Stomach (tissue), 9 donors: ENCODE results near the gene EPHA10. TPM values are rescaled to one million over a fixed set of nuclear protein-coding genes. Genes with fewer than 3 reads are reported as not detected.

Experiments
- DNase-seq, 2 donors: peaks; one replicate each; pipeline versions ENCODE4 v3.0.0 to v3.0.0-alpha.2; 2013 to 2019
- H3K27ac ChIP-seq, 5 donors: fragments of 200-600 bp in 4 of 5; sonication (generic) in 4 of 5; one replicate each; pipeline ENCODE4 v1.5.1; 2013 to 2019; ENCODE audit warnings: mild to moderate bottlenecking in 1 of 5, moderate library complexity in 1 of 5
- H3K27me3 ChIP-seq, 3 donors: fragments of 200-600 bp; sonication (generic); one replicate each; pipeline ENCODE4 v1.5.1; 2017 to 2019; ENCODE audit warnings: mixed run types in 1 of 3
- H3K36me3 ChIP-seq, 4 donors: fragments of 200-600 bp; sonication (generic); 1 replicate in 3 of 4; 2 replicates in 1 of 4; pipeline ENCODE4 v1.5.1; 2016 to 2019
- H3K4me1 ChIP-seq, 4 donors: fragments of 200-600 bp; sonication (generic); one replicate each; pipeline ENCODE4 v1.5.1; 2016 to 2019
- H3K4me3 ChIP-seq, 4 donors: fragments of 200-600 bp; sonication (generic) in 3 of 4; one replicate each; pipeline ENCODE4 v1.5.1; 2016 to 2019; ENCODE audit warnings: mild to moderate bottlenecking in 1 of 4
- H3K9me3 ChIP-seq, 4 donors: fragments of 200-600 bp; sonication (generic); one replicate each; pipeline ENCODE4 v1.5.1; 2016 to 2019
- EP300 ChIP-seq: sonication (generic); formaldehyde crosslinking; IDR thresholded peaks from one replicate; pipeline ENCODE4 v1.6.1; 2017; ENCODE audit warnings: antibody characterized with exemption
- POLR2A ChIP-seq, 4 donors: fragments of 450-650 bp; IDR thresholded peaks; one replicate each; pipeline ENCODE4 v1.6.1; 2016; ENCODE audit warnings: antibody characterized with exemption in 4 of 4, control low read depth in 2 of 4, mild to moderate bottlenecking in 1 of 4, moderate library complexity in 1 of 4
- POLR2AphosphoS5 ChIP-seq, 3 donors: sonication (generic); formaldehyde crosslinking; IDR thresholded peaks; one replicate each; pipeline ENCODE4 v1.6.1; 2016; ENCODE audit warnings: antibody characterized with exemption in 3 of 3
- WGBS, 5 donors: extraction: QIAGEN DNeasy Blood & Tissue Kit in 3 of 5; methylation state at CpG; one replicate each; pipeline versions ENCODE4 v1.1.5 to v1.1.7; 2013 to 2018; 5-methylcytosine and 5-hydroxymethylcytosine counted together
- intact Hi-C: fragments of 100-400 bp; cut with DNase I; formaldehyde crosslinking; loops from one replicate; pipeline ENCODE4 v1.15.1; 2023; ENCODE audit warnings: low total_unique reads
- polyA plus RNA-seq, 3 donors: library from polyadenylated mRNA; stranded (reverse); fragments of 200-250 nt; gene quantifications; one replicate each; pipeline ENCODE4 v1.2.3, GENCODE V29; 2013
- total RNA-seq, 5 donors: library from RNA; depleted of rRNA; stranded (reverse); fragments of >200 nt; gene quantifications; one replicate each; pipeline versions ENCODE4 v1.1.0 to v1.2.3, GENCODE V29; 2014 to 2016
- TF ChIP-seq, protein P1 (sequence below), 7 experiments: fragments of 450-650 bp in 4 of 7; fragments of 200-600 bp in 3 of 7; sonication (generic) in 3 of 7; IDR thresholded peaks; one replicate each; pipeline ENCODE4 v1.5.1; 2016 to 2019; ENCODE audit warnings: antibody characterized with exemption in 7 of 7, control low read depth in 2 of 7, mild to moderate bottlenecking in 1 of 7
- donor health status: healthy with polysubstance abuse.
- donor health status: Bipolar disorder and iron deficiency.
- donor health status: healthy.

The EPHA10 gene
- total and polyA plus RNA-seq, 8 donors, result 0.18 to 212 (median 1.8) TPM; not detected in 1

- H3K4me1 ChIP-seq, result peaks cover 0 to 7% (median 0%) of the 10 kb centered on the region in 4 donors
- TF ChIP-seq POLR2A (IDR thresholded peaks at IDR 0.05), result no peak
- no peak for DNase-seq
- no peaks in the 10 kb centered on the region for H3K27me3 ChIP-seq
- intact Hi-C loops, result no loop called here
- peaks cover 12 to 67% (median 26%) of the 10 kb centered on the region in 4 donors for H3K36me3 ChIP-seq
- no peak overlapping the region for H3K4me3 ChIP-seq
- no peak overlapping the region for H3K27ac ChIP-seq
- no peaks in the 10 kb centered on the region for H3K9me3 ChIP-seq
- 64 to 96% (median 87%) methylated on average over 8 of the region's 8 CpGs for WGBS, 5 donors
These were observed 59.5 kb downstream of the EPHA10 start for GRCh38 chr1:37705399-37705798.

DNA sequence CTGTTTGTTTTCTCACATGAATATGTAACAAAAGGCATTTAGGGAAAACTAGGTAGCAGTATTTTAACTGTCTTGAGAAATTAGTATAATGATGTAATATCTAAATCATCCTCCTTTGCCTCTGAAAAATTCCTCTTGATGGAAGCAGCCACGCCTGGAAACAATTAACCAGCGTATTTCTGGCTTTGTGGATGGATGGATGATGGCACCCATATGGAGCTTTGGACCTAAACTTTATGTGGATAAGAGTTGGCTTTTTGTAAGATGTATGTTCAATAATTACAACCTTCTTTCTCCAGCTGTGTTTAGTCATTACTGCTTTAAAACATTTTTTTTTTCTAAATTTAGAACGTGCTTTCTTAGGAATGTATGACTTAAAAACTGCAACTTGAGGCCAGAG, 60.0 kb downstream of the EPHA10 start:
- peak in 1 of 2 donors; percentile 62 for DNase-seq
- no peak overlapping the region for H3K27ac ChIP-seq
- TF ChIP-seq POLR2A (IDR thresholded peaks at IDR 0.05) (no peak), EP300 (no peak), POLR2AphosphoS5 (IDR thresholded peaks at IDR 0.05) (no peak)
- TF ChIP-seq, protein P1, sequence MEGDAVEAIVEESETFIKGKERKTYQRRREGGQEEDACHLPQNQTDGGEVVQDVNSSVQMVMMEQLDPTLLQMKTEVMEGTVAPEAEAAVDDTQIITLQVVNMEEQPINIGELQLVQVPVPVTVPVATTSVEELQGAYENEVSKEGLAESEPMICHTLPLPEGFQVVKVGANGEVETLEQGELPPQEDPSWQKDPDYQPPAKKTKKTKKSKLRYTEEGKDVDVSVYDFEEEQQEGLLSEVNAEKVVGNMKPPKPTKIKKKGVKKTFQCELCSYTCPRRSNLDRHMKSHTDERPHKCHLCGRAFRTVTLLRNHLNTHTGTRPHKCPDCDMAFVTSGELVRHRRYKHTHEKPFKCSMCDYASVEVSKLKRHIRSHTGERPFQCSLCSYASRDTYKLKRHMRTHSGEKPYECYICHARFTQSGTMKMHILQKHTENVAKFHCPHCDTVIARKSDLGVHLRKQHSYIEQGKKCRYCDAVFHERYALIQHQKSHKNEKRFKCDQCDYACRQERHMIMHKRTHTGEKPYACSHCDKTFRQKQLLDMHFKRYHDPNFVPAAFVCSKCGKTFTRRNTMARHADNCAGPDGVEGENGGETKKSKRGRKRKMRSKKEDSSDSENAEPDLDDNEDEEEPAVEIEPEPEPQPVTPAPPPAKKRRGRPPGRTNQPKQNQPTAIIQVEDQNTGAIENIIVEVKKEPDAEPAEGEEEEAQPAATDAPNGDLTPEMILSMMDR (IDR thresholded peaks at IDR 0.05), result no peak
- WGBS, 5 donors, result 67 to 90% (median 82%) methylated on average over 3 of the region's 3 CpGs
- H3K36me3 ChIP-seq, result peaks cover 12 to 66% (median 28%) of the 10 kb centered on the region in 4 donors
- intact Hi-C loops, result no loop called here
- H3K4me3 ChIP-seq, result no peak overlapping the region
- peaks cover 0 to 7% (median 0%) of the 10 kb centered on the region in 4 donors for H3K4me1 ChIP-seq
- H3K27me3 ChIP-seq, result no peaks in the 10 kb centered on the region
- no peaks in the 10 kb centered on the region for H3K9me3 ChIP-seq

- Histone ChIP-seq H3K4me3 (no peak overlapping the region), H3K27ac (no peak overlapping the region), H3K36me3 (peaks cover 7 to 56% (median 18%) of the 10 kb centered on the region in 4 donors), H3K4me1 (peaks cover 0 to 7% (median 0%) of the 10 kb centered on the region in 4 donors), H3K9me3 (no peaks in the 10 kb centered on the region), H3K27me3 (no peaks in the 10 kb centered on the region)
- TF ChIP-seq POLR2AphosphoS5 (IDR thresholded peaks at IDR 0.05), result no peak
- WGBS, 5 donors, result 88 to 98% (median 93%) methylated on average over 14 of the region's 14 CpGs
- intact Hi-C loops, result no loop called here
- DNase-seq, result no peak
These were observed 61.9 kb downstream of the EPHA10 start for GRCh38 chr1:37703061-37703460.

DNA sequence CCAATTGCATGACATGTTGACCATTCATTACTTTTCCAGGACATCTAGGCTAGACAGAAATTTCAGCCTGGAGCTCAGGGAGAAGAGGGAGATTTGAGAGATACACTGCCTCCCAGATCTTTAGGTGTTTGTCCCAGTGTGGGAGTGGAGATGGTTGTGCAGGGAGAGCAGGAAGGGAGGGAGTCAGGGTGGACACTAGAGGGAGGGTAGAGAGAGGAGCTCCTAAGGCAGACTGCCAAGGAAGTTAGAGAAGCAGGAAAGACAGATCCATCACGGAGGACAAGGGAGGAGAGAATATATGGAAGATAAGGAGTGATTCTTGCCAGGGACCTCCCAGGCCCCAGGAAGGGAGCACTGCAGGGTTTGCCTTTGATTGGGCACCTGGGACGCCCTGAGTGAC, 63.9 kb downstream of the EPHA10 start:
- Histone ChIP-seq H3K36me3 (peaks cover 0 to 40% (median 4%) of the 10 kb centered on the region in 4 donors), H3K4me1 (peaks cover 0 to 7% (median 0%) of the 10 kb centered on the region in 4 donors), H3K9me3 (no peaks in the 10 kb centered on the region), H3K4me3 (no peak overlapping the region), H3K27me3 (no peaks in the 10 kb centered on the region), H3K27ac (no peak overlapping the region)
- DNase-seq, result no peak
- WGBS, 5 donors, result 61 to 84% (median 68%) methylated on average over 2 of the region's 2 CpGs
- TF ChIP-seq POLR2A (IDR thresholded peaks at IDR 0.05) (no peak), EP300 (no peak), POLR2AphosphoS5 (IDR thresholded peaks at IDR 0.05) (no peak)
- TF ChIP-seq, protein P1 (IDR thresholded peaks at IDR 0.05), result no peak
- intact Hi-C loops, result no loop called here

DNA sequence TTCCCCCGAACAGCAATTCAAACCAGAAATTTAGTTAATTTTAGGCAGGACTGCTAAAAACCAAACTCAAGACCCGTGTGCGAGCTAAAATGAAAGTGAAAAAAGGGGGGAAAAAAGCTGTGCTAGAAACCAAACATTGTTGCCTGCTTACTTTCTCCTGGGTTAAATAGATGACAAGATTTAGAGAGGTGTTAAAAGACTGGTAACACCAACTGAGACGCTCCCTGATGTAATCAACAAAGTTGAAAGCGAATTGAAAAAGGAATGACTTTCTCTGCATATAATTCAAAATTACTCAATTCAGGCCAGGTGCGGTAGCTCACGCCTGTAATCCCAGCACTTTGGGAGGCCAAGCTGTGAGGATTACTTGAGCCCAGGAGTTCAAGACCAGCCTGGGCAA, 65.8 kb downstream of the EPHA10 start:
- H3K4me1 ChIP-seq, result no peaks in the 10 kb centered on the region
- intact Hi-C loops, result no loop called here
- H3K9me3 ChIP-seq, result no peaks in the 10 kb centered on the region
- H3K27me3 ChIP-seq, result no peaks in the 10 kb centered on the region
- H3K27ac ChIP-seq, result no peak overlapping the region
- H3K4me3 ChIP-seq, result no peak overlapping the region
- no peak for DNase-seq
- TF ChIP-seq POLR2A (IDR thresholded peaks at IDR 0.05), result no peak
- TF ChIP-seq, protein P1 (IDR thresholded peaks at IDR 0.05), result no peak
- no peak for TF ChIP-seq EP300
- TF ChIP-seq POLR2AphosphoS5 (IDR thresholded peaks at IDR 0.05), result no peak
- peaks cover 0 to 32% (median 4%) of the 10 kb centered on the region in 4 donors for H3K36me3 ChIP-seq
- WGBS, 5 donors, result 85 to 93% (median 90%) methylated on average over 7 of the region's 7 CpGs
